HepG2 (cell line): Measurements from ENCODE around the gene ATL2. TPM values are rescaled to one million over a fixed set of nuclear protein-coding genes. Genes with fewer than 3 reads are reported as not detected.

Source experiments
- ATAC-seq: fragments of 200-7000 bp; cut with Tn5 transposase; 3 replicates; pipeline ENCODE4 v1.9.1; 2020; ENCODE audit warnings: mild to moderate bottlenecking, moderate library complexity
- BruUV-seq: library from RNA; stranded (reverse); fragments of 400-500 nt; replicated peaks from 2 replicates; lab custom pipeline; 2021; lab: Mats Ljungman, UMichigan
- CTCF ChIA-PET: fragments of 300-600 bp; formaldehyde crosslinking; extraction: SDS; loops from one replicate; lab custom pipeline; 2021; ENCODE audit warnings: low total read pairs, inconsistent platforms, low intra/inter-chr PET ratio; lab: Yijun Ruan, JAX
- POLR2A ChIA-PET: fragments of 350-600 bp; sonication (Branson Sonifier 250); formaldehyde crosslinking; loops from one replicate; lab custom pipeline; 2020; ENCODE audit warnings: antibody characterized with exemption, inconsistent platforms; lab: Yijun Ruan, JAX
- DNase-seq: peaks from one replicate; pipeline ENCODE4 v3.0.0-alpha.2; 2015; ENCODE audit warnings: low spot score
- FAIRE-seq: peaks from 3 replicates; lab custom pipeline; 2011; peaks lifted over from hg19 to GRCh38; lab: Jason Lieb, UNC
- H2AFZ ChIP-seq: one replicate; pipeline ENCODE4 v1.6.1; 2011; ENCODE audit warnings: low read length, inconsistent platforms
- H3K27ac ChIP-seq: fragments of 300-600 bp; 3 replicates; pipeline ENCODE4 v1.8.0; 2011; ENCODE audit warnings: mixed run types, mild to moderate bottlenecking, mixed read lengths, low read length, inconsistent platforms; ENCODE audit not compliant: insufficient read depth; ENCODE audit errors: extremely low read length
- H3K27me3 ChIP-seq, 2 experiments: fragments of 200-600 bp in 1 of 2; 2 replicates in 1 of 2; 3 replicates in 1 of 2; pipeline versions ENCODE4 v1.6.0 to v1.8.0; 2011; ENCODE audit warnings: low read length in 2 of 2, mild to moderate bottlenecking in 2 of 2, moderate library complexity in 2 of 2, inconsistent platforms in 1 of 2; ENCODE audit not compliant: insufficient read depth in 2 of 2, control insufficient read depth in 1 of 2
- H3K36me3 ChIP-seq, 2 experiments: fragments of 200-600 bp in 1 of 2; replicated peaks in 1 of 2; 2 replicates in 1 of 2; 3 replicates in 1 of 2; pipeline versions ENCODE4 v1.5.1 to v1.8.0; 2011; ENCODE audit warnings: low read length in 2 of 2, inconsistent platforms in 1 of 2; ENCODE audit not compliant: insufficient read depth in 2 of 2, control insufficient read depth in 1 of 2
- H3K4me1 ChIP-seq: 2 replicates; pipeline ENCODE4 v1.5.1; 2012; ENCODE audit warnings: low read length, inconsistent platforms; ENCODE audit not compliant: insufficient read depth
- H3K4me2 ChIP-seq: 2 replicates; pipeline ENCODE4 v1.6.0; 2011; ENCODE audit warnings: low read depth, low read length, inconsistent platforms
- H3K4me3 ChIP-seq, 3 experiments: fragments of 200-600 bp in 1 of 3; sonication (generic), shearing (Covaris generic) in 1 of 3; replicated peaks in 1 of 3; 2 replicates each; pipeline ENCODE4 v1.5.1; 2011 to 2016; ENCODE audit warnings: low read length in 3 of 3, inconsistent platforms in 2 of 3, low read depth in 2 of 3, mild to moderate bottlenecking in 2 of 3, control low read depth in 1 of 3, mixed read lengths in 1 of 3; ENCODE audit not compliant: insufficient read depth in 1 of 3
- H3K79me2 ChIP-seq: one replicate; pipeline ENCODE4 v1.6.1; 2011; ENCODE audit warnings: low read length, inconsistent platforms; ENCODE audit not compliant: insufficient read depth
- H3K9ac ChIP-seq: 2 replicates; pipeline ENCODE4 v1.6.0; 2011; ENCODE audit warnings: mild to moderate bottlenecking, low read depth, low read length, inconsistent platforms; ENCODE audit not compliant: insufficient read depth
- H3K9me3 ChIP-seq: 2 replicates; pipeline ENCODE4 v1.5.1; 2012; ENCODE audit warnings: mild to moderate bottlenecking, low read length
- H4K20me1 ChIP-seq: 2 replicates; pipeline ENCODE4 v1.6.0; 2011; ENCODE audit warnings: inconsistent platforms, mild to moderate bottlenecking, low read length, moderate library complexity; ENCODE audit not compliant: insufficient read depth
- AFF4 ChIP-seq: sonication (generic); formaldehyde crosslinking; IDR thresholded peaks from 2 replicates; pipeline ENCODE4 v1.4.0; 2020; ENCODE audit warnings: missing genetic modification reagents
- ARID5B ChIP-seq: IDR thresholded peaks from 2 replicates; pipeline ENCODE4 v1.4.0; 2020; ENCODE audit warnings: mild to moderate bottlenecking, missing genetic modification reagents
- MNT ChIP-seq: fragments of 450-650 bp; IDR thresholded peaks from 2 replicates; pipeline ENCODE4 v1.6.1; 2016
- TAF15 ChIP-seq: fragments of 200-400 bp; formaldehyde crosslinking; IDR thresholded peaks from one replicate; pipeline ENCODE4 v1.6.1; 2018; ENCODE audit warnings: mild to moderate bottlenecking, low read depth, low read length; ENCODE audit not compliant: poor library complexity, severe bottlenecking
- TRIM24 ChIP-seq: sonication (generic); formaldehyde crosslinking; IDR thresholded peaks from 2 replicates; pipeline ENCODE4 v1.8.0; 2022; ENCODE audit warnings: mild to moderate bottlenecking, missing genetic modification reagents
- ZNF234 ChIP-seq: sonication (generic); formaldehyde crosslinking; conservative IDR thresholded peaks from 2 replicates; pipeline ENCODE4 v1.5.1; 2020; ENCODE audit warnings: mild to moderate bottlenecking, missing genetic modification reagents
- WGBS: methylation state at CpG from one replicate; pipeline ENCODE4 v1.1.6; 2017; ENCODE audit warnings: low lambda C conversion rate; 5-methylcytosine and 5-hydroxymethylcytosine counted together
- in situ Hi-C: cut with HindIII; loops from 2 replicates; pipeline ENCODE4 v1.10.0; 2017; ENCODE audit warnings: low pct_unique_long_range_greater_than_20kb; ENCODE audit not compliant: extremely low pct_ligation_motif_present
- intact Hi-C: fragments of 100-400 bp; cut with micrococcal nuclease; formaldehyde crosslinking; loops from one replicate; pipeline ENCODE4 v1.10.0; 2022; ENCODE audit not compliant: unreplicated experiment
- polyA plus RNA-seq, 8 experiments: library from polyadenylated mRNA; depleted of rRNA in 3 of 8; stranded (reverse) in 7 of 8; unstranded in 1 of 8; fragments of >200 nt; fragmentation: Illumina TruSeq in 4 of 8; extraction: Trizol in 4 of 8; gene quantifications; 2 replicates each; pipeline versions ENCODE4 v1.2.1 to v1.2.3, GENCODE V29; 2011 to 2016; ENCODE audit warnings: low read depth in 4 of 8, missing spikeins in 1 of 8, mixed read lengths in 1 of 8; ENCODE audit not compliant: insufficient read depth in 1 of 8
- total RNA-seq, 5 experiments: library from RNA; depleted of rRNA; stranded (reverse); fragments of >200 nt; fragmentation: Illumina TruSeq; extraction: Trizol; gene quantifications; 2 replicates each; pipeline ENCODE4 v1.2.3, GENCODE V29; 2016; ENCODE audit warnings: low read depth in 1 of 5

ATL2 gene
- total and polyA plus RNA-seq, 2 of the 13 experiments (the other 11 are each of a cell fraction or from before 2014, with no cell fraction given), result 56.5 to 119 TPM

GRCh38 chr2:38417745-38418689 is 40.9 kb upstream of the ATL2 start:
- Histone ChIP-seq H2AFZ (no peak overlapping the region), H3K4me3 (no peak overlapping the region), H3K27me3 (peaks cover 0 to 4% of the 10 kb centered on the region in 2 experiments; a peak in 3 of 5 replicates), H3K4me1 (peaks cover 46% of the 10 kb centered on the region), H3K27ac (no peak overlapping the region), H3K4me2 (peak overlapping the region; percentile 2; the same call in 1 of the 2 replicates), H4K20me1 (no peaks in the 10 kb centered on the region), H3K79me2 (no peaks in the 10 kb centered on the region), H3K9ac (no peak overlapping the region), H3K36me3 (no peaks in the 10 kb centered on the region), H3K9me3 (peaks cover 7% of the 10 kb centered on the region)
- no peak for ATAC-seq
- in situ Hi-C loops, result no loop called here
- BruUV-seq, result no TSS peak
- ChIA-PET POLR2A (interaction anchor here (2.0 kb wide), 1 partner anchor 11 kb away, joined by 8 read pairs; no protein-coding TSS in a partner anchor), CTCF (no interaction called here)
- WGBS, result 14% methylated on average over 7 of the region's 7 CpGs
- FAIRE-seq, result no peak
- TF ChIP-seq TRIM24 (CRISPR knock-in tag) (no peak), MNT (peak; percentile 36; the same call in 1 of the 2 replicates), ARID5B (CRISPR knock-in tag) (no peak), TAF15 (no peak), ZNF234 (CRISPR knock-in tag) (no peak), AFF4 (CRISPR knock-in tag) (no peak)
- intact Hi-C loops, result no loop called here
- no peak for DNase-seq
